Measurements from ENCODE around the gene ZFP28.

The ZFP28 gene

GRCh38 chr19:56538761-56539263 is at the start of gene ZFP28:
TSS of gene ZFP28 (plus strand) at chr19:56538948. CDS start at chr19:56539019, 71 bp downstream.
- peak; percentile 93 for DNase-seq

GRCh38 chr19:56491399-56491798 is 47.3 kb upstream of the ZFP28 start:
- no peak for DNase-seq

- DNase-seq: no peak
Measured at GRCh38 chr19:56504581-56504980, 34.2 kb upstream of the ZFP28 start.

- peak; percentile 92 for DNase-seq
Measured at GRCh38 chr19:56507446-56508289, 31.1 kb upstream of the ZFP28 start, which contains the start of gene ZNF471. TSS of gene ZNF471 (plus strand) at chr19:56507855. CDS start at chr19:56511572, 3,717 bp downstream.

- no peak for DNase-seq
Measured at GRCh38 chr19:56508290-56508778, 30.4 kb upstream of the ZFP28 start.

GRCh38 chr19:56525214-56525860 is 13.4 kb upstream of the ZFP28 start:
- DNase-seq: no peak

GRCh38 chr19:56537442-56537841 is 1.3 kb upstream of the ZFP28 start:
- no peak for DNase-seq

- peak; percentile 93 for DNase-seq
Measured at GRCh38 chr19:56538254-56538760, 441 bp upstream of the ZFP28 start.

- DNase-seq: no peak
Measured at GRCh38 chr19:56543776-56544175, 5.0 kb downstream of the ZFP28 start.

- DNase-seq: no peak
Measured at GRCh38 chr19:56547535-56547934, 8.8 kb downstream of the ZFP28 start.

- DNase-seq: no peak
Measured at GRCh38 chr19:56554272-56554869, 15.6 kb downstream of the ZFP28 start.

- DNase-seq: no peak
Measured at GRCh38 chr19:56562766-56563165, 24.0 kb downstream of the ZFP28 start.

- DNase-seq: peak; percentile 63
Measured at GRCh38 chr19:56566904-56567273, 28.1 kb downstream of the ZFP28 start.

- DNase-seq: peak; percentile 95
Measured at GRCh38 chr19:56567274-56568120, 28.7 kb downstream of the ZFP28 start, which contains the start of gene ZNF470. TSS of gene ZNF470 (plus strand) at chr19:56567468. CDS start at chr19:56570312, 2,844 bp downstream.

GRCh38 chr19:56572589-56572988 is 33.8 kb downstream of the ZFP28 start:
- DNase-seq: no peak

- no peak for DNase-seq
Measured at GRCh38 chr19:56573914-56574313, 35.2 kb downstream of the ZFP28 start.

- DNase-seq: no peak
Measured at GRCh38 chr19:56577719-56578602, 39.2 kb downstream of the ZFP28 start.

- DNase-seq: no peak
Measured at GRCh38 chr19:56594446-56594782, 55.7 kb downstream of the ZFP28 start.

- DNase-seq: peak; percentile 91
Measured at GRCh38 chr19:56594783-56595547, 56.2 kb downstream of the ZFP28 start, which contains the start of gene ZNF71. TSS of gene ZNF71 (plus strand) at chr19:56595302. CDS start at chr19:56601559, 6,257 bp downstream.

- DNase-seq: no peak
Measured at GRCh38 chr19:56595548-56595899, 56.8 kb downstream of the ZFP28 start.

Measured in NCI-H146 (cell line).